ENCODE results near the gene KAZN.

KAZN gene

GRCh38 chr1:14895727-14896126, 297.2 kb downstream of the KAZN start:
- no peak overlapping the region for H3K4me2 ChIP-seq (ENCODE audit: low read length)
- peaks cover 5% of the 10 kb centered on the region for H3K4me1 ChIP-seq (ENCODE audit: control insufficient read depth, insufficient read depth, low read length)
- no peak overlapping the region for H3K4me3 ChIP-seq (ENCODE audit: low read length)
- H3K9ac ChIP-seq (ENCODE audit: low read depth, low read length): no peak overlapping the region
- H3K27me3 ChIP-seq (ENCODE audit: control insufficient read depth, insufficient read depth, low read length): no peaks in the 10 kb centered on the region
- no peaks in the 10 kb centered on the region for H3K9me3 ChIP-seq (replicated peaks; ENCODE audit: low read length)
- no peaks in the 10 kb centered on the region for H3K36me3 ChIP-seq (ENCODE audit: insufficient read depth, low read length)

- H3K36me3 ChIP-seq (ENCODE audit: insufficient read depth, low read length): no peaks in the 10 kb centered on the region
- H3K9me3 ChIP-seq (replicated peaks; ENCODE audit: low read length): no peaks in the 10 kb centered on the region
- no peak overlapping the region for H3K4me3 ChIP-seq (ENCODE audit: low read length)
- no peak overlapping the region for H3K9ac ChIP-seq (ENCODE audit: low read depth, low read length)
- no peak overlapping the region for H3K4me2 ChIP-seq (ENCODE audit: low read length)
- no peaks in the 10 kb centered on the region for H3K27me3 ChIP-seq (ENCODE audit: control insufficient read depth, insufficient read depth, low read length)
- H3K4me1 ChIP-seq (ENCODE audit: control insufficient read depth, insufficient read depth, low read length): peaks cover 5% of the 10 kb centered on the region
These were observed 298.0 kb downstream of the KAZN start for GRCh38 chr1:14896381-14897079.

- Histone ChIP-seq H3K4me2 (ENCODE audit: low read length) (no peak overlapping the region), H3K27me3 (ENCODE audit: control insufficient read depth, insufficient read depth, low read length) (no peaks in the 10 kb centered on the region), H3K36me3 (ENCODE audit: insufficient read depth, low read length) (no peaks in the 10 kb centered on the region), H3K4me1 (ENCODE audit: control insufficient read depth, insufficient read depth, low read length) (peaks cover 5% of the 10 kb centered on the region), H3K9me3 (replicated peaks; ENCODE audit: low read length) (no peaks in the 10 kb centered on the region), H3K4me3 (ENCODE audit: low read length) (no peak overlapping the region), H3K9ac (ENCODE audit: low read depth, low read length) (no peak overlapping the region)
These were observed 298.6 kb downstream of the KAZN start for GRCh38 chr1:14897080-14897449.

- H3K9me3 ChIP-seq (replicated peaks; ENCODE audit: low read length): no peaks in the 10 kb centered on the region
- no peak overlapping the region for H3K4me2 ChIP-seq (ENCODE audit: low read length)
- no peaks in the 10 kb centered on the region for H3K27me3 ChIP-seq (ENCODE audit: control insufficient read depth, insufficient read depth, low read length)
- no peaks in the 10 kb centered on the region for H3K36me3 ChIP-seq (ENCODE audit: insufficient read depth, low read length)
- H3K4me3 ChIP-seq (ENCODE audit: low read length): no peak overlapping the region
- no peak overlapping the region for H3K9ac ChIP-seq (ENCODE audit: low read depth, low read length)
- peaks cover 5% of the 10 kb centered on the region for H3K4me1 ChIP-seq (ENCODE audit: control insufficient read depth, insufficient read depth, low read length)
These were observed 299.1 kb downstream of the KAZN start for GRCh38 chr1:14897547-14897946.

- H3K9me3 ChIP-seq (replicated peaks; ENCODE audit: low read length): no peaks in the 10 kb centered on the region
- no peaks in the 10 kb centered on the region for H3K36me3 ChIP-seq (ENCODE audit: insufficient read depth, low read length)
- no peak overlapping the region for H3K9ac ChIP-seq (ENCODE audit: low read depth, low read length)
- peaks cover 5% of the 10 kb centered on the region for H3K4me1 ChIP-seq (ENCODE audit: control insufficient read depth, insufficient read depth, low read length)
- H3K27me3 ChIP-seq (ENCODE audit: control insufficient read depth, insufficient read depth, low read length): no peaks in the 10 kb centered on the region
- H3K4me3 ChIP-seq (ENCODE audit: low read length): no peak overlapping the region
- no peak overlapping the region for H3K4me2 ChIP-seq (ENCODE audit: low read length)
These were observed 299.6 kb downstream of the KAZN start for GRCh38 chr1:14897997-14898645.

GRCh38 chr1:14899686-14900085, 301.2 kb downstream of the KAZN start:
- no peaks in the 10 kb centered on the region for H3K27me3 ChIP-seq (ENCODE audit: control insufficient read depth, insufficient read depth, low read length)
- H3K4me2 ChIP-seq (ENCODE audit: low read length): no peak overlapping the region
- H3K4me3 ChIP-seq (ENCODE audit: low read length): no peak overlapping the region
- H3K4me1 ChIP-seq (ENCODE audit: control insufficient read depth, insufficient read depth, low read length): peaks cover 5% of the 10 kb centered on the region
- no peak overlapping the region for H3K9ac ChIP-seq (ENCODE audit: low read depth, low read length)
- H3K9me3 ChIP-seq (replicated peaks; ENCODE audit: low read length): no peaks in the 10 kb centered on the region
- H3K36me3 ChIP-seq (ENCODE audit: insufficient read depth, low read length): no peaks in the 10 kb centered on the region

- Histone ChIP-seq H3K4me2 (ENCODE audit: low read length) (no peak overlapping the region), H3K9me3 (replicated peaks; ENCODE audit: low read length) (no peaks in the 10 kb centered on the region), H3K4me3 (ENCODE audit: low read length) (no peak overlapping the region), H3K9ac (ENCODE audit: low read depth, low read length) (no peak overlapping the region), H3K36me3 (ENCODE audit: insufficient read depth, low read length) (no peaks in the 10 kb centered on the region), H3K4me1 (ENCODE audit: control insufficient read depth, insufficient read depth, low read length) (peaks cover 5% of the 10 kb centered on the region), H3K27me3 (ENCODE audit: control insufficient read depth, insufficient read depth, low read length) (no peaks in the 10 kb centered on the region)
These were observed 303.0 kb downstream of the KAZN start for GRCh38 chr1:14901371-14901954.

GRCh38 chr1:14903922-14904321, 305.4 kb downstream of the KAZN start:
- no peaks in the 10 kb centered on the region for H3K9me3 ChIP-seq (replicated peaks; ENCODE audit: low read length)
- no peaks in the 10 kb centered on the region for H3K27me3 ChIP-seq (ENCODE audit: control insufficient read depth, insufficient read depth, low read length)
- no peaks in the 10 kb centered on the region for H3K4me1 ChIP-seq (ENCODE audit: control insufficient read depth, insufficient read depth, low read length)
- H3K4me3 ChIP-seq (ENCODE audit: low read length): no peak overlapping the region
- no peak overlapping the region for H3K9ac ChIP-seq (ENCODE audit: low read depth, low read length)
- no peaks in the 10 kb centered on the region for H3K36me3 ChIP-seq (ENCODE audit: insufficient read depth, low read length)
- no peak overlapping the region for H3K4me2 ChIP-seq (ENCODE audit: low read length)

GRCh38 chr1:14906665-14907064, 308.2 kb downstream of the KAZN start:
- no peaks in the 10 kb centered on the region for H3K36me3 ChIP-seq (ENCODE audit: insufficient read depth, low read length)
- no peak overlapping the region for H3K4me2 ChIP-seq (ENCODE audit: low read length)
- H3K9me3 ChIP-seq (replicated peaks; ENCODE audit: low read length): no peaks in the 10 kb centered on the region
- H3K4me3 ChIP-seq (ENCODE audit: low read length): no peak overlapping the region
- H3K4me1 ChIP-seq (ENCODE audit: control insufficient read depth, insufficient read depth, low read length): peaks cover 4% of the 10 kb centered on the region
- no peaks in the 10 kb centered on the region for H3K27me3 ChIP-seq (ENCODE audit: control insufficient read depth, insufficient read depth, low read length)
- no peak overlapping the region for H3K9ac ChIP-seq (ENCODE audit: low read depth, low read length)

GRCh38 chr1:14907416-14907815, 308.9 kb downstream of the KAZN start:
- H3K27me3 ChIP-seq (ENCODE audit: control insufficient read depth, insufficient read depth, low read length): no peaks in the 10 kb centered on the region

GRCh38 chr1:14909273-14909672, 310.8 kb downstream of the KAZN start:
- peaks cover 4% of the 10 kb centered on the region for H3K4me1 ChIP-seq (ENCODE audit: control insufficient read depth, insufficient read depth, low read length)
- no peaks in the 10 kb centered on the region for H3K27me3 ChIP-seq (ENCODE audit: control insufficient read depth, insufficient read depth, low read length)
- no peak overlapping the region for H3K4me3 ChIP-seq (ENCODE audit: low read length)
- H3K4me2 ChIP-seq (ENCODE audit: low read length): no peak overlapping the region
- H3K36me3 ChIP-seq (ENCODE audit: insufficient read depth, low read length): no peaks in the 10 kb centered on the region
- H3K9ac ChIP-seq (ENCODE audit: low read depth, low read length): no peak overlapping the region
- H3K9me3 ChIP-seq (replicated peaks; ENCODE audit: low read length): no peaks in the 10 kb centered on the region

More at GRCh38 chr1:14907416-14907815, 308.9 kb downstream of the KAZN start:
- Histone ChIP-seq H3K4me2 (ENCODE audit: low read length) (no peak overlapping the region), H3K4me1 (ENCODE audit: control insufficient read depth, insufficient read depth, low read length) (peaks cover 4% of the 10 kb centered on the region), H3K4me3 (ENCODE audit: low read length) (no peak overlapping the region), H3K36me3 (ENCODE audit: insufficient read depth, low read length) (no peaks in the 10 kb centered on the region), H3K9ac (ENCODE audit: low read depth, low read length) (no peak overlapping the region), H3K9me3 (replicated peaks; ENCODE audit: low read length) (no peaks in the 10 kb centered on the region)

Data from skeletal muscle satellite cell (primary cell).